Endothelial cell of umbilical vein (primary cell): ENCODE results near the gene GPR68. TPM values are rescaled to one million over a fixed set of nuclear protein-coding genes. Genes with fewer than 3 reads are reported as not detected.
A peak's percentile ranks its signal among the peaks of the same experiment; 100 is the strongest.

Experiments
- BruUV-seq: library from RNA; stranded (reverse); fragments of 400-500 nt; replicated peaks from 2 replicates; lab custom pipeline; 2021; lab: Mats Ljungman, UMichigan
- CTCF ChIA-PET: fragments of 300-600, 350-600 bp; sonication (Branson Sonifier 250); formaldehyde crosslinking; loops from one replicate; lab custom pipeline; 2021; ENCODE audit warnings: antibody characterized with exemption, inconsistent platforms; lab: Charles Lee
- POLR2A ChIA-PET: fragments of 300-600, 350-600 bp; sonication (Branson Sonifier 250); formaldehyde crosslinking; loops from one replicate; lab custom pipeline; 2021; ENCODE audit warnings: antibody characterized with exemption, inconsistent platforms; lab: Charles Lee
- DNase-seq: peaks from one replicate; pipeline ENCODE4 v3.0.0-alpha.2; 2011; ENCODE audit warnings: low read depth, low spot score
- FAIRE-seq: peaks from 2 replicates; lab custom pipeline; 2011; peaks lifted over from hg19 to GRCh38; lab: Jason Lieb, UNC
- H2AFZ ChIP-seq: 2 replicates; pipeline ENCODE4 v1.6.0; 2012; ENCODE audit warnings: low read depth, low read length, control low read depth, inconsistent platforms
- H3K27ac ChIP-seq: 2 replicates; pipeline ENCODE4 v1.5.1; 2011; ENCODE audit warnings: low read depth, mild to moderate bottlenecking, control low read depth, low read length, moderate library complexity; ENCODE audit not compliant: insufficient read depth
- H3K27me3 ChIP-seq, 2 experiments: 2 replicates each; pipeline versions ENCODE4 v1.6.0 to v1.6.1; 2011; ENCODE audit warnings: low read length in 2 of 2, mixed read lengths in 1 of 2; ENCODE audit not compliant: control insufficient read depth in 2 of 2, insufficient read depth in 2 of 2
- H3K36me3 ChIP-seq, 2 experiments: 2 replicates in 1 of 2; 3 replicates in 1 of 2; pipeline ENCODE4 v1.5.1; 2011; ENCODE audit warnings: low read length in 2 of 2, mild to moderate bottlenecking in 1 of 2, moderate library complexity in 1 of 2; ENCODE audit not compliant: control insufficient read depth in 2 of 2, insufficient read depth in 2 of 2; ENCODE audit errors: extremely low read depth in 1 of 2
- H3K4me1 ChIP-seq: 3 replicates; pipeline ENCODE4 v1.5.1; 2011; ENCODE audit warnings: mild to moderate bottlenecking, low read length; ENCODE audit not compliant: control insufficient read depth, insufficient read depth; ENCODE audit errors: extremely low read depth
- H3K4me2 ChIP-seq: 2 replicates; pipeline ENCODE4 v1.6.1; 2011; ENCODE audit warnings: low read length, control low read depth, mixed read lengths; ENCODE audit not compliant: insufficient read depth
- H3K4me3 ChIP-seq, 3 experiments: fragments of 200-600 bp in 1 of 3; sonication (generic), shearing (Covaris generic) in 1 of 3; replicated peaks in 1 of 3; 2 replicates each; pipeline ENCODE4 v1.5.1; 2011 to 2016; ENCODE audit warnings: control low read depth in 3 of 3, low read length in 3 of 3, mild to moderate bottlenecking in 2 of 3, inconsistent platforms in 1 of 3, low read depth in 1 of 3, moderate library complexity in 1 of 3; ENCODE audit not compliant: insufficient read depth in 1 of 3
- H3K79me2 ChIP-seq: 2 replicates; pipeline ENCODE4 v1.6.0; 2012; ENCODE audit warnings: low read length, inconsistent platforms; ENCODE audit not compliant: control insufficient read depth, insufficient read depth
- H3K9ac ChIP-seq: replicated peaks from 2 replicates; pipeline ENCODE3; 2011; ENCODE audit warnings: low read length, control low read depth; ENCODE audit not compliant: insufficient read depth; ENCODE audit errors: extremely low read depth
- H3K9me1 ChIP-seq: replicated peaks from 3 replicates; pipeline ENCODE4 v1.6.0; 2011; ENCODE audit warnings: mild to moderate bottlenecking, low read length; ENCODE audit not compliant: control insufficient read depth, insufficient read depth; ENCODE audit errors: extremely low read depth
- H3K9me3 ChIP-seq: replicated peaks from 2 replicates; pipeline ENCODE4 v1.5.1; 2012; ENCODE audit warnings: low read length, inconsistent platforms; ENCODE audit not compliant: control insufficient read depth, insufficient read depth
- H4K20me1 ChIP-seq: replicated peaks from 2 replicates; pipeline ENCODE3; 2011; ENCODE audit warnings: mild to moderate bottlenecking, low read length; ENCODE audit not compliant: control insufficient read depth, insufficient read depth; ENCODE audit errors: extremely low read depth
- EZH2 ChIP-seq: IDR thresholded peaks from 2 replicates; pipeline ENCODE4 v1.6.1; 2012; ENCODE audit warnings: borderline replicate concordance, low read depth, mild to moderate bottlenecking, moderate library complexity, low read length, inconsistent platforms; ENCODE audit not compliant: severe bottlenecking
- FOS ChIP-seq: IDR thresholded peaks from 2 replicates; pipeline ENCODE4 v1.6.1; 2011; ENCODE audit warnings: mild to moderate bottlenecking, low read length, moderate library complexity, borderline replicate concordance; ENCODE audit not compliant: insufficient read depth
- GATA2 ChIP-seq: IDR thresholded peaks from 2 replicates; pipeline ENCODE4 v1.7.0; 2011; ENCODE audit warnings: low read depth, mild to moderate bottlenecking, moderate library complexity, mixed read lengths, low read length; ENCODE audit not compliant: insufficient read length, insufficient read depth
- JUN ChIP-seq: IDR thresholded peaks from 2 replicates; pipeline ENCODE4 v1.6.1; 2011; ENCODE audit warnings: borderline replicate concordance, low read depth; ENCODE audit not compliant: insufficient read length, insufficient read depth
- MYC ChIP-seq: IDR thresholded peaks from one replicate; pipeline ENCODE4 v1.6.1; 2011; ENCODE audit warnings: mild to moderate bottlenecking, low read depth, low read length
- POLR2A ChIP-seq: IDR thresholded peaks from 2 replicates; pipeline ENCODE4 v1.6.1; 2012; ENCODE audit warnings: low read depth, mild to moderate bottlenecking, control low read depth, low read length
- POLR2AphosphoS5 ChIP-seq: IDR thresholded peaks from 2 replicates; pipeline ENCODE4 v1.6.1; 2012; ENCODE audit warnings: low read depth, mild to moderate bottlenecking, control low read depth, low read length, moderate library complexity; ENCODE audit not compliant: insufficient read depth
- dilution Hi-C: fragments of 300-500 bp; cut with MboI; formaldehyde crosslinking; loops from one replicate; pipeline ENCODE4 v1.15.0; 2019; ENCODE audit warnings: low sequenced_read_pairs; ENCODE audit not compliant: extremely low pct_ligation_motif_present
- intact Hi-C: fragments of 100-400 bp; cut with micrococcal nuclease; formaldehyde crosslinking; loops from one replicate; pipeline ENCODE4 v1.10.0; 2022
- polyA plus RNA-seq, 4 experiments: library from polyadenylated mRNA; depleted of rRNA in 3 of 4; stranded (reverse) in 3 of 4; unstranded in 1 of 4; fragments of >200 nt; gene quantifications; 2 replicates each; pipeline versions ENCODE4 v1.2.1 to v1.2.3, GENCODE V29; 2011 to 2012; ENCODE audit warnings: missing spikeins in 1 of 4
- total RNA-seq: library from RNA; stranded (reverse); gene quantifications from 2 replicates; pipeline ENCODE4 v1.2.3, GENCODE V29; 2021
- TF ChIP-seq, protein P1 (sequence below): IDR thresholded peaks from 2 replicates; pipeline ENCODE4 v1.6.1; 2011; ENCODE audit not compliant: insufficient read depth, insufficient read length
- TF ChIP-seq, protein P2 (sequence below), 2 donors: IDR thresholded peaks; 1 replicate in 1 of 2; 2 replicates in 1 of 2; pipeline ENCODE4 v1.5.1; 2011; ENCODE audit warnings: low read length in 2 of 2, mild to moderate bottlenecking in 2 of 2, moderate library complexity in 2 of 2, control low read depth in 1 of 2, inconsistent platforms in 1 of 2, low read depth in 1 of 2; ENCODE audit not compliant: insufficient read depth in 1 of 2; ENCODE audit errors: extremely low read depth in 1 of 2

The GPR68 gene
- total and polyA plus RNA-seq, 2 donors (not counting 3 experiments of a cell fraction or from before 2014, with no cell fraction given) = 0.24 to 0.36 TPM

DNA sequence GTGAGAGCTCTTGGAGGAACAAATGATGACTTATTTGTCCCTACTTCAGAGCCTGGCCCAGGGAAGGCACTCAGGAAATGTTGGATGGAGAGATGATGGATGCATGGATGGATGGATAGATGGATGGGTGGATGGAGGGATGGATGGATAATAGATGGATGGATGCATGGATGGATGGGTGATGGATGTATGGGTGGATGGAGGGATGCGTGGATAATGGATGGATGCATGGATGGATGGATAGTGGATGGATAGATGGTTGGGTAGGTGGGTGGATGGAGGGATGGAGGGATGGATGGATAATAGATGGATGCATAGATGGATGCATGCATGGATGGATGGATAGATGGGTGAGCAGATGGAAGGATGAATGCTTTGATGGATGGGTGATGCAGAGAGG is 23.2 kb downstream of the GPR68 start:
- Histone ChIP-seq H3K27me3 (no peaks in the 10 kb centered on the region), H3K27ac (no peak overlapping the region), H3K4me2 (no peak overlapping the region), H3K9ac (no peak overlapping the region), H3K9me1 (no peaks in the 10 kb centered on the region), H3K9me3 (no peaks in the 10 kb centered on the region), H3K4me1 (peaks cover 22% of the 10 kb centered on the region), H3K36me3 (peaks cover 0 to 3% of the 10 kb centered on the region in 2 experiments), H3K4me3 (no peak overlapping the region), H4K20me1 (no peaks in the 10 kb centered on the region), H2AFZ (no peak overlapping the region), H3K79me2 (no peaks in the 10 kb centered on the region)
- no peak for TF ChIP-seq MYC
- TF ChIP-seq, protein P1, sequence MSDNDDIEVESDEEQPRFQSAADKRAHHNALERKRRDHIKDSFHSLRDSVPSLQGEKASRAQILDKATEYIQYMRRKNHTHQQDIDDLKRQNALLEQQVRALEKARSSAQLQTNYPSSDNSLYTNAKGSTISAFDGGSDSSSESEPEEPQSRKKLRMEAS = no peak
- TF ChIP-seq POLR2AphosphoS5 = no peak
- ChIA-PET POLR2A (no interaction called here), CTCF (interaction anchor here (0.9 to 3.1 kb wide), 2 partner anchors 22 to 25 kb away, joined by 3 to 9 read pairs; partner anchors contain the start of gene GPR68)
- intact Hi-C loops = no loop called here
- no TSS peak for BruUV-seq
- dilution Hi-C loops = no loop called here
- DNase-seq (no peak), FAIRE-seq (no peak)

GRCh38 chr14:91220581-91221000 is 23.9 kb downstream of the GPR68 start:
- Histone ChIP-seq H3K9ac (no peak overlapping the region), H3K36me3 (peaks cover 0 to 8% of the 10 kb centered on the region in 2 experiments), H3K9me3 (no peaks in the 10 kb centered on the region), H4K20me1 (no peaks in the 10 kb centered on the region), H3K4me1 (peaks cover 22% of the 10 kb centered on the region), H3K4me2 (no peak overlapping the region), H3K9me1 (no peaks in the 10 kb centered on the region), H2AFZ (peak overlapping the region; percentile 19), H3K27ac (no peak overlapping the region), H3K27me3 (no peaks in the 10 kb centered on the region), H3K79me2 (no peaks in the 10 kb centered on the region), H3K4me3 (no peak overlapping the region)
- POLR2A ChIA-PET = no interaction called here
- CTCF ChIA-PET = interaction anchor here (0.8 to 3.1 kb wide), 4 partner anchors 23 to 102 kb away, joined by 3 to 9 read pairs (median 4); partner anchors contain the start of gene GPR68
- FAIRE-seq (peak; percentile 72), DNase-seq (peak; percentile 40)
- no peak for TF ChIP-seq POLR2AphosphoS5
- no peak for TF ChIP-seq FOS
- TF ChIP-seq, protein P1 = no peak
- no peak for TF ChIP-seq JUN
- no peak for TF ChIP-seq POLR2A
- TF ChIP-seq MYC = no peak
- no peak for TF ChIP-seq EZH2
- TF ChIP-seq GATA2 = no peak
- TF ChIP-seq, protein P2, sequence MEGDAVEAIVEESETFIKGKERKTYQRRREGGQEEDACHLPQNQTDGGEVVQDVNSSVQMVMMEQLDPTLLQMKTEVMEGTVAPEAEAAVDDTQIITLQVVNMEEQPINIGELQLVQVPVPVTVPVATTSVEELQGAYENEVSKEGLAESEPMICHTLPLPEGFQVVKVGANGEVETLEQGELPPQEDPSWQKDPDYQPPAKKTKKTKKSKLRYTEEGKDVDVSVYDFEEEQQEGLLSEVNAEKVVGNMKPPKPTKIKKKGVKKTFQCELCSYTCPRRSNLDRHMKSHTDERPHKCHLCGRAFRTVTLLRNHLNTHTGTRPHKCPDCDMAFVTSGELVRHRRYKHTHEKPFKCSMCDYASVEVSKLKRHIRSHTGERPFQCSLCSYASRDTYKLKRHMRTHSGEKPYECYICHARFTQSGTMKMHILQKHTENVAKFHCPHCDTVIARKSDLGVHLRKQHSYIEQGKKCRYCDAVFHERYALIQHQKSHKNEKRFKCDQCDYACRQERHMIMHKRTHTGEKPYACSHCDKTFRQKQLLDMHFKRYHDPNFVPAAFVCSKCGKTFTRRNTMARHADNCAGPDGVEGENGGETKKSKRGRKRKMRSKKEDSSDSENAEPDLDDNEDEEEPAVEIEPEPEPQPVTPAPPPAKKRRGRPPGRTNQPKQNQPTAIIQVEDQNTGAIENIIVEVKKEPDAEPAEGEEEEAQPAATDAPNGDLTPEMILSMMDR (IDR thresholded peaks at IDR 0.05; ENCODE audit: extremely low read depth in 1 of 2, insufficient read depth in 1 of 2, low read depth in 1 of 2, low read length in 2 of 2) = no peak
- BruUV-seq = no TSS peak
- intact Hi-C loops (no loop called here), dilution Hi-C loops (no loop called here)
